ENCODE measurements around the gene ZNF718. TPM values are rescaled to one million over a fixed set of nuclear protein-coding genes. Genes with fewer than 3 reads are reported as not detected.
"Not testable (repeated sequence)": the region's sequence is repeated elsewhere in the genome, so short reads cannot be mapped to it uniquely, and the experiment has no call there.

Gene ZNF718
- total RNA-seq, 1 donor: 5.8 TPM

DNA sequence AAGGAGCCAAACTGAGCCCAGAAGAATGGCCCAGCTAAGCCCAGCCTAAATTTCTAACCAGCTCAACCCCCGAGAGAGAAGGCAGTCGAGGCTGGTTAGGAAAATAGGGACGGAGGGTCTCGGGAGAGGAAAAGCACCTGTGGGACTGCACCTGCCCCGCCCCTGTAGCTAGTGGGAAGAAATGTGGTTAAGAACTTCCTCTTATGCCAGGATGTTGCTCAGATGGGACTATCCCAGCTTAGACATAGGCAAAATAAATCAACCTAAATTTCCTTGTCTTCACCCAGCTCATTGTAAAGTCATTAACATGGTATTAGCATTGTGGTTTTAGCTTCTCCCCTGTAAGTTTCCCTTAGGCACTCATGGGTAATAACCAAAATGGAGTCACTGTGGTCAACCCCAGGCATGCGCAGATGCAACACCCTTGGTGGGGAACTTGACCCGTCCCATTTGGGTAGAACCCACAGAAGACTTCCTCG lies 86.8 kb downstream of the ZNF718 start:
- Histone ChIP-seq H3K36me3 (ENCODE audit: insufficient read depth, low read length) (no peaks in the 10 kb centered on the region), H3K4me3 (ENCODE audit: insufficient read depth, low read length) (no peak overlapping the region), H3K4me1 (ENCODE audit: insufficient read depth, low read length) (peaks cover 3% of the 10 kb centered on the region), H2AFZ (ENCODE audit: low read length) (no peak overlapping the region), H3K9me3 (ENCODE audit: low read depth, low read length) (peaks cover 2% of the 10 kb centered on the region), H4K20me1 (ENCODE audit: insufficient read depth, low read length) (no peaks in the 10 kb centered on the region), H3K79me2 (ENCODE audit: insufficient read depth, low read length) (peaks cover 32% of the 10 kb centered on the region), H3K4me2 (ENCODE audit: insufficient read depth, low read length) (no peak overlapping the region), H3K27ac (ENCODE audit: low read depth, low read length) (no peak overlapping the region), H3K27me3 (ENCODE audit: insufficient read depth, low read length) (no peaks in the 10 kb centered on the region)
- TF ChIP-seq, protein P1, sequence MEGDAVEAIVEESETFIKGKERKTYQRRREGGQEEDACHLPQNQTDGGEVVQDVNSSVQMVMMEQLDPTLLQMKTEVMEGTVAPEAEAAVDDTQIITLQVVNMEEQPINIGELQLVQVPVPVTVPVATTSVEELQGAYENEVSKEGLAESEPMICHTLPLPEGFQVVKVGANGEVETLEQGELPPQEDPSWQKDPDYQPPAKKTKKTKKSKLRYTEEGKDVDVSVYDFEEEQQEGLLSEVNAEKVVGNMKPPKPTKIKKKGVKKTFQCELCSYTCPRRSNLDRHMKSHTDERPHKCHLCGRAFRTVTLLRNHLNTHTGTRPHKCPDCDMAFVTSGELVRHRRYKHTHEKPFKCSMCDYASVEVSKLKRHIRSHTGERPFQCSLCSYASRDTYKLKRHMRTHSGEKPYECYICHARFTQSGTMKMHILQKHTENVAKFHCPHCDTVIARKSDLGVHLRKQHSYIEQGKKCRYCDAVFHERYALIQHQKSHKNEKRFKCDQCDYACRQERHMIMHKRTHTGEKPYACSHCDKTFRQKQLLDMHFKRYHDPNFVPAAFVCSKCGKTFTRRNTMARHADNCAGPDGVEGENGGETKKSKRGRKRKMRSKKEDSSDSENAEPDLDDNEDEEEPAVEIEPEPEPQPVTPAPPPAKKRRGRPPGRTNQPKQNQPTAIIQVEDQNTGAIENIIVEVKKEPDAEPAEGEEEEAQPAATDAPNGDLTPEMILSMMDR (IDR thresholded peaks at IDR 0.05; ENCODE audit: extremely low read depth, low read depth, low read length): no peak
- DNase-seq (ENCODE audit: insufficient read length, low spot score, missing footprints): peak; percentile 65

DNA sequence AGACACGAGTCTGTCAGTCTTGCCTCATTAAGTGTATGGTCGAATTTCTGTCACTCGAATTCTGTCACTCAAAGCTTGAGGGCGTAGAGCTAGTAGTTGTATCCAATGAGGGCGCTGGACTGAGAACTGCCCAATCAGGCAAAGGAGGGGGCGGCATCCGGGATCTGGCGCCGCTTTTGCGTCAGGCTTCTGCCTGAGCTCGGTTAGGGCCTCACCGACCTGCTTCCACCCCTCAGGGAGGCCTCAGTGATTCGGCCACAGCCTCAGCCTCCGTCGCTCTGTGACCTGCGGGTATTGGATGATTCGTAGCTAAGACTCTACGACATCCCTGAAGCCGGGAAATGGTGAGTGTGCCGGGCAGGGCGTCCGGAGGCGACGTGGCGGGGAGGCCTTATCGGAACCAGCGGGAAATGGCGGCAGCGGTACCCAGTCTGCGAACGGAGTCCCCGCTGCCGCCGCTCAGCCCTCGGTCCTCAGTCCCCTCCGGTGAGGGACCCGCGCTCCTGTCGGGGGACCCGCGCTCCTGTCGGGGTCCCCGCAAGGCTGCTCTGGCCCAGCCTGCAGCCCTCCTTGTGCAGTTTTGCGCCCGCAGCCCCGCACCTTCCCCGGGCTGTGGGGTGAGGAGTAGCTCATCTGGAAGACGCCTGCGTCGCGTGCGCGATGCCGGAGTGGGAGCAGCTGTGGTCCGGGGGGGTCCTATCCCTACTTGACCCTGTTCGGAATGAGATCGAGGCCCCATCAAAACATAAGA lies 88.3 kb downstream of the ZNF718 start:
- no peaks in the 10 kb centered on the region for H4K20me1 ChIP-seq (ENCODE audit: insufficient read depth, low read length)
- H3K27ac ChIP-seq (ENCODE audit: low read depth, low read length): peak overlapping the region; percentile 67
- H2AFZ ChIP-seq (ENCODE audit: low read length): peak overlapping the region; percentile 95
- H3K79me2 ChIP-seq (ENCODE audit: insufficient read depth, low read length): peaks cover 45% of the 10 kb centered on the region
- H3K36me3 ChIP-seq (ENCODE audit: insufficient read depth, low read length): no peaks in the 10 kb centered on the region
- peaks cover 3% of the 10 kb centered on the region for H3K4me1 ChIP-seq (ENCODE audit: insufficient read depth, low read length)
- TF ChIP-seq, protein P1 (IDR thresholded peaks at IDR 0.05; ENCODE audit: extremely low read depth, low read depth, low read length): no peak
- no peaks in the 10 kb centered on the region for H3K9me3 ChIP-seq (ENCODE audit: low read depth, low read length)
- DNase-seq (ENCODE audit: insufficient read length, low spot score, missing footprints): peak; percentile 96
- H3K27me3 ChIP-seq (ENCODE audit: insufficient read depth, low read length): no peaks in the 10 kb centered on the region
- H3K4me2 ChIP-seq (ENCODE audit: insufficient read depth, low read length): peak overlapping the region; percentile 80
- H3K4me3 ChIP-seq (ENCODE audit: insufficient read depth, low read length): peak overlapping the region; percentile 77

DNA sequence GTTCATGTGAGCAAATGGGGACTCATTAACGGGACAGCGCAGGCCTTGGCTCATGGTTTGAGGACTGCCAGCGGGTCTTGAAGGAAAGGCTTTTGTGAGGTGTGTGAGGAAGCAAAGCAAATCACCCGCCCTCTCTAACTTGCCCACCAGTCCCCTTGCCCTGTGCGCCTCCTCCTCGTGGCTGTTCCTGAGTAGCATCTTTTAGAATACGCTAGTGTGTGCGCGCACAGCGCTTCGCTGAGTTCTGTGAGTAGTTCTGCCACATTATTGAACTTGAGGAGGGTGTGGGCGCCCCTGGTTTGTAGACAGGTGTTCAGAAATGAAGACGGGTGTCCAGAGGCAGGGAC lies 88.9 kb downstream of the ZNF718 start:
- not testable (repeated sequence) for H3K9me3 ChIP-seq (ENCODE audit: low read depth, low read length); H4K20me1 ChIP-seq (ENCODE audit: insufficient read depth, low read length); DNase-seq (ENCODE audit: insufficient read length, low spot score, missing footprints); H3K4me1 ChIP-seq (ENCODE audit: insufficient read depth, low read length); H3K36me3 ChIP-seq (ENCODE audit: insufficient read depth, low read length); H3K27me3 ChIP-seq (ENCODE audit: insufficient read depth, low read length)
- Histone ChIP-seq H3K4me2 (ENCODE audit: insufficient read depth, low read length) (peak overlapping the region; percentile 80), H3K27ac (ENCODE audit: low read depth, low read length) (peak overlapping the region; percentile 67), H3K79me2 (ENCODE audit: insufficient read depth, low read length) (peaks cover 49% of the 10 kb centered on the region), H3K4me3 (ENCODE audit: insufficient read depth, low read length) (peak overlapping the region; percentile 77), H2AFZ (ENCODE audit: low read length) (peak overlapping the region; percentile 95)

Other genes starting within 250 kb of the ZNF718 start
- 11.9 and 20.0 TPM in 2 replicates for gene ZNF595, start 71.2 kb upstream of the ZNF718 start, total RNA-seq
- 0.59 and 0.72 TPM in 2 replicates for gene ZNF732, start 181.0 kb downstream of the ZNF718 start, total RNA-seq
- gene ZNF141, start 213.3 kb downstream of the ZNF718 start, total RNA-seq: 15.2 and 20.6 TPM in 2 replicates